H7 (cell line): ENCODE measurements around the gene CTAGE4. TPM values are rescaled to one million over a fixed set of nuclear protein-coding genes. Genes with fewer than 3 reads are reported as not detected.
"Not testable (repeated sequence)": the region's sequence is repeated elsewhere in the genome, so short reads cannot be mapped to it uniquely, and the experiment has no call there.

Source experiments
- DNase-seq: peaks from one replicate; pipeline ENCODE4 v3.0.0; 2012
- H3K27me3 ChIP-seq: 2 replicates; pipeline ENCODE4 v1.6.0; 2011; ENCODE audit warnings: mild to moderate bottlenecking, low read length; ENCODE audit not compliant: control insufficient read depth, insufficient read depth
- H3K36me3 ChIP-seq: replicated peaks from 2 replicates; pipeline ENCODE4 v1.5.1; 2011; ENCODE audit warnings: low read length; ENCODE audit not compliant: control insufficient read depth, insufficient read depth
- H3K4me3 ChIP-seq: 2 replicates; pipeline ENCODE4 v1.5.1; 2011; ENCODE audit warnings: low read depth, mild to moderate bottlenecking, control low read depth, low read length, moderate library complexity; ENCODE audit not compliant: insufficient read depth
- total RNA-seq: library from RNA; depleted of rRNA; stranded (reverse); fragments of >200 nt; shearing (Covaris generic); gene quantifications from 2 replicates; pipeline ENCODE4 v1.2.3, GENCODE V29; 2014

The CTAGE4 gene
- total RNA-seq, 1 experiment from 2014 or later: 4.9 TPM

GRCh38 chr7:144188578-144189171 is 5.4 kb downstream of the CTAGE4 start:
- H3K27me3 ChIP-seq, H3K4me3 ChIP-seq, DNase-seq, H3K36me3 ChIP-seq: not testable (repeated sequence)

GRCh38 chr7:144193782-144194181 is 10.5 kb downstream of the CTAGE4 start:
- H3K36me3 ChIP-seq, DNase-seq, H3K27me3 ChIP-seq, H3K4me3 ChIP-seq: not testable (repeated sequence)

DNA sequence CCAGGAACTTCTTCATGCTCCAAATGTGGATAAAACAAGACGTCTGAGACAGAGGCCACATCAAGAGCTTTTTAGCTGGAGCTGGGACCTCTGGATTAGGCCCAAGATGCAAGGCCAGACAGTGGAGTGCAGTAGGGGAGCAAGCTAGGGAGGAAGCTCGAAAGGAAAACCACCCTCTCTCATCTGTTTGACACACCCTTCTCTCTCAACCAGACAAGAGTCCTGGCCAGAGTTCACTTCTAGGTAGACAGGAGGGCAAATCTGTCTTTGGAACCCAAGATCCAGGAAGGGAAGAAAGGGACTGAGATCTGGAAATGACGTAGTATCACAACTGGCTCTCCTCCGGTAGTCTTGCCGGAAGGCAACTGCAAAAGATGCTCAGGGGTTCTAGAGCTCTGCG is 11.2 kb downstream of the CTAGE4 start:
- H3K27me3 ChIP-seq, DNase-seq, H3K4me3 ChIP-seq, H3K36me3 ChIP-seq: not testable (repeated sequence)

DNA sequence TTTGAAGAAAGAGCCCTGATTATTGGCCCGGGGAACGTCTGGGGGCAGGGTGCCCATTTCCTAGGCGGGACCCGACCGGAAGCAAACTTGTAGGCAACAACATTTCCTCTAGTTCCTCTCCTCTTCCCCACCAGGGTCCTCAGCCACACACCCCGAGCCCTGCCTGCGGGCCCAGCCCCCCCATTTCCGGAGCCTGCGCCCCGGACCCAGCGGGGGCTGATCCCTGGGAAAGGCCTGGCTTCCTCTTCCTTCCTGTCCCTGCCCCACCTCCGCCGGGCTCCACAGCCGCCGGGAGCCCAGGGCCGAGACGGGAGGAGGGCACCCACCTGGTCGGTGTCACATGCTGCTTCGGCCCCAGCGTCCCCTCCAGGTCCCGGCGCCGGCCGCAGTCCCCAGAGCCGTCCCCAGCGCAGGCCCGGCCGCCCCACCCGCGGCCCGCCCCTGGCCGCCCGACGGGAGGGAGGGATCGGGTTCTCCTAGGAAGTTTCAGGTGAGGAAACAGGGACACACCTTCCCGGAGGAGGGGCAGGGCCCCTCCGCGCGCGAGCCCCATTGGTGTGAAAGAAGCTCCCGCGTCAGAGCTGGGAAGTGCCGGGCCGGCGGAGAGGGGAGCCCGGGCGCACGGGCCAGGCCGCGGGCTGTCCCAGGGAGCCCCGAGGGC is 12.1 kb downstream of the CTAGE4 start, which contains the start of gene ARHGEF35:
ARHGEF35 (minus strand) TSS at position 622 of the 661 bp plus-strand sequence. CDS start 7,450 bp downstream, outside the sequence.
- H3K4me3 ChIP-seq, H3K36me3 ChIP-seq, DNase-seq, H3K27me3 ChIP-seq: not testable (repeated sequence)

DNA sequence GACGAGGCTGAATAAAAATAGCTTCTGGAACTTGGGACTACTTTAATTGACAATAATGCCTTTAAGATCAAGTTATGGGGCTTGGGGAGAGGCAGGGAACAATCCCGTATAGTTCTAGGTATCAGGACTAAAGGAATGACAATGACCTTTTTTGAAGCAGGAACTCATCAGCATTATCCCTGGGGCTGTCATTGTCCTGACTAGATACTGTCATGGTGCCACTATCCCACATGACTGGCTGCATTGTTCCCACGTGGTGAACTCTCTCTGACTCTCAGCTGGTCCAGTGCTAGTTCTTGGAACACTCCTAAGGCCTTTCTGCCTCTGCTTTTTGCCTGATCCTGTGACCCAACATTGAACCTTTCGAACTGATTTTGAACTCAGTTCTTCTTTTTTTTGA is 15.7 kb downstream of the CTAGE4 start:
- not testable (repeated sequence) for DNase-seq, H3K27me3 ChIP-seq, H3K36me3 ChIP-seq, H3K4me3 ChIP-seq

DNA sequence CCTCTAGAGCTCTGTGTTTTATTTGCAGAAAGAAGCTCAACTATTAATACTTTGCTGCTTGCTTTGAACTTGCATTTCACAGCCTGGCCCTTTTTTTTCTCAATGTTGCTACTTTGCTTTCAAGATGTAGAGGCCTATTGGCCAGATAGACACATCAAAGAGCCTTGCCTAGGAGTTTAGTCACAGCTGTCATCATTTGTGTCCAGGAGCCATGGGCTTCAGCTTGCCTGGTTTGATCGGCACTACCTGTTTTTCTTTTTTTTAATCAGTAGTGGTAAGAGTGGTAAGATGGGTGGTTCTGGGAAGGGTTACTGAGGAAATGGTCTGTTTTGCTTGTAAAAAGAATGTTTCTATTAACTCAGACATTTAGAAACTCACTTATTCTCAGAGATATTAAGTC is 18.7 kb downstream of the CTAGE4 start:
- DNase-seq, H3K4me3 ChIP-seq, H3K27me3 ChIP-seq, H3K36me3 ChIP-seq: not testable (repeated sequence)

GRCh38 chr7:144203086-144203485 is 19.8 kb downstream of the CTAGE4 start:
- not testable (repeated sequence) for DNase-seq, H3K4me3 ChIP-seq, H3K27me3 ChIP-seq, H3K36me3 ChIP-seq

- not testable (repeated sequence) for H3K4me3 ChIP-seq, H3K27me3 ChIP-seq, DNase-seq, H3K36me3 ChIP-seq
Observed at GRCh38 chr7:144205306-144205705, 22.0 kb downstream of the CTAGE4 start.

DNA sequence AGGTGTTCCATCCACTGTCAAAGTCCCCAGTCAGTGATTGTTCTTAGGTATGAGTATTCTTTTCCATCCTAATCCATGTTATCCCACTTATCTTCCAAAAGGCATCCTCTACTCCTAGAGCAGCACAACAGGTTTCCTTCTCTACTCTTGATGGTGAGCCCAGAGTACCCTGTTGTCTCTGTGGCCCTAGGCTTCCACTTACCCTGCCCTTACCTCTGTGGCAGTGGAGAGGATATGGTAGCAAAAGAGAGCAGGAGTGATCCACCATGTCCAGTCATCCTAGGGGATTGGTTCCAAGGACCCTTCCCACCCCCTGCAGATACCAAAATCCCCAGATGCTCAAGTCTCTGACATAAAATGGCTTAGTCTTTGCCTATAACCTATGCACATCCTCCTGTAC is 33.9 kb downstream of the CTAGE4 start:
- not testable (repeated sequence) for H3K36me3 ChIP-seq, H3K27me3 ChIP-seq, DNase-seq, H3K4me3 ChIP-seq

- H3K36me3 ChIP-seq, H3K27me3 ChIP-seq, H3K4me3 ChIP-seq, DNase-seq: not testable (repeated sequence)
Observed at GRCh38 chr7:144218581-144218980, 35.3 kb downstream of the CTAGE4 start.

GRCh38 chr7:144219149-144219548 is 35.9 kb downstream of the CTAGE4 start:
- not testable (repeated sequence) for H3K4me3 ChIP-seq, H3K27me3 ChIP-seq, H3K36me3 ChIP-seq, DNase-seq

DNA sequence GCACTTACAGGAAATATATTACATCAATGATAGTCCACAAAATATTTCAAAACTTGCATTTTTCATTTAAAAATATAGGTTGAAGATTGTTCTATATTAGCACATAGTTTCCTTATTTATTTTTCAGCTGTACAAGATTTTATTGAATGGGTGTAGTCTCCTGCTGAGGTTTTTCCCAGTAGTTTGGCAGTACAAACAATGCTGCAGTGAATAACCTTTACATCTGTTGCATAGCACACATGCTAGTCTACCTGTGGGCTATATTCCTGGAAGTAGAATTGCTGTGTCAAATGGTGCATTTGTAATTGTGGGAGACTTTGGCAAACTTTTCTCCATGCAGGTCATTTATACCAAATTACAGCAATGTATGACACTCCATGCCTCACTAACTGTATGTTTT is 37.3 kb downstream of the CTAGE4 start:
- not testable (repeated sequence) for DNase-seq, H3K4me3 ChIP-seq, H3K36me3 ChIP-seq, H3K27me3 ChIP-seq

DNA sequence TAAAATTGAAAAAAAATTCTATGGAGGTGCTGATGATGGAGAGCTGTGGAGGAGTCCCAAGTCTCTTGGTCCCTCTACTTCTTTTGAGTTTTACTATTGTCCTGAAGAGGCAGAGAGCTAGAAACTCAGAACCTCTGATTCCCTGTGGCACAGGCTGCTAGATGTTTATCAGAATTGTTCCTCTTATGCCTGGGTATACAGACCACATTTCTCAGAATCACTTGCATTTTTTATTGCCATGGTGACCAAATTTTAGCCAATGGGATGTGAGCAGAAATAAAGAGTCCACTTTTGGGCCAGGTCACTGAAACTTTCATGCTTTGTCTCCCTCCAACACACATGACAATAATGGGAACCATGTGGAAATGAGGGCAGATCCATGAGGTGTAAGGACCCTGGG is 40.4 kb downstream of the CTAGE4 start:
- DNase-seq, H3K4me3 ChIP-seq, H3K27me3 ChIP-seq, H3K36me3 ChIP-seq: not testable (repeated sequence)

- DNase-seq: not testable (repeated sequence)
Observed at GRCh38 chr7:144226866-144227265, 43.6 kb downstream of the CTAGE4 start.

DNA sequence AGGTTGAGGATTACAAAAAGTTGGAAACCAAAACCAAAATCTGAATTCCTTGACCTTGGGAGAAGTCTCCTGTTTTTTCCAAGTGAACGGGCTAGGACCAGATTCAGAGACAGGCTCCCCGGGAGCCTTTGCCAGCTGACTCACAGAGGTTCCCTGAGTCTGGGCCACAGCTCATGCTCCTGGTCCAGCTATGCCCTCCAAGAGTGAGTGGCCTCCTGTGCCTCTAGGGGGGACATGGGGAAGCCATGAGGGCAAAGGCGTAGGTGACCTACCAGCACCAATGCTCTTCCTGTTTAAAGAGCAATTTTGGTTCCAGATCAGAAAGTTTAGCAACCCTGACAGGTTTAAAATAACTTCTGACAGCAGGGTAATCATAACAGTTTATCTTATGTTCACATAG is 45.5 kb downstream of the CTAGE4 start:
- H3K4me3 ChIP-seq, H3K36me3 ChIP-seq, H3K27me3 ChIP-seq, DNase-seq: not testable (repeated sequence)

More at GRCh38 chr7:144226866-144227265, 43.6 kb downstream of the CTAGE4 start:
- not testable (repeated sequence) for H3K27me3 ChIP-seq, H3K36me3 ChIP-seq, H3K4me3 ChIP-seq
